DND-41 (cell line): ENCODE measurements around the gene PRSS27.

Experiments used
- CTCF ChIP-seq: IDR thresholded peaks from 2 replicates; pipeline ENCODE4 v1.5.1; 2012; ENCODE audit warnings: borderline replicate concordance, low read length, moderate library complexity, mild to moderate bottlenecking; ENCODE audit not compliant: poor library complexity, severe bottlenecking; ENCODE audit errors: extremely low read depth
- EZH2 ChIP-seq: IDR thresholded peaks from 3 replicates; pipeline ENCODE4 v1.6.1; 2012; ENCODE audit warnings: borderline replicate concordance, low read depth, mild to moderate bottlenecking, moderate library complexity, low read length, inconsistent platforms; ENCODE audit not compliant: severe bottlenecking

DNA sequence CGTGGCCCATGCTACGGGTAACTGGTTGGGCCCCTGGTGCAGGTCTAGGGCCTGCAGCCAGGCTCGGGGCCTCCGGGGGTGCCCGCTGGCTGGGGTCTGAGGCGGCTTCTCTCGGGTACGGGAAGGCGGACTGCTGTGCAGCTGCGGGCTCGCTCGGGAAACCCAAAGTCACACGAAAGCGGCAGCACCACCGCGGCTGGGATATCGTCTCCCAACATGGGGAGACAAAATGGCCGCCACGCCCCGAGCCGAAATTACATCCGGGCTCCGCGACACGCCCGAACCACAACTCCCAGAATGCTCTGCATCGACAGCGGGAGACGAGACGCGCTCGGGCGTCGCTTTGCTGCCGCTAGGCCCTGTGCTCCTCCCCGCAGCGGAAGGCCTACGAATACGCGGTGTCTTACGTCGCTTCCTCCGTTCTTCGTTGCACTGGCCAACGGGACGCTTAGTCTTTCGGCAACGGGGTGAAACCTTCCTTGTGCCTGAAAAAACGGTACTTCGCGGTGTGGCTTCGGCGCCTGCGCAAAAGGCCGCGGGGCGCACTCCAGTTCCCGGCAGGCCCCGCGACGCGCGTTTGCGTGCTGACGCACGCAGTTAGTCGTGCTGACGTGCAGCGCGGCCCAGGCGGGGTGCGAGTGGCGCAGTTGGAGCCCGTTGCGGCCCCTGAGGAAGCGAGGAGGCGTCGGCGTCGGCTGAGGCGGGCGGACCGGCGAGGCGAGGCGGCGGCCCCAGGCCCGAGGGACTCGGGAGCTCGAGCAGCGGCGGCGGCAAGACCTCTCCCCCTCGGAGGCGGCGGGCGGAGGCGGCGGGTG lies 32.2 kb upstream of the PRSS27 start, which contains the start of gene SRRM2:
- TF ChIP-seq EZH2 (no peak), CTCF (no peak)
